HG03457 (cell line): ENCODE results near the gene ARHGAP26.

Experiments
- ATAC-seq: cut with Tn5 transposase; IDR thresholded peaks from one replicate; pipeline ENCODE4 v1.9.1; 2021; ENCODE audit warnings: moderate number of reproducible peaks; ENCODE audit not compliant: unreplicated experiment

The ARHGAP26 gene

DNA sequence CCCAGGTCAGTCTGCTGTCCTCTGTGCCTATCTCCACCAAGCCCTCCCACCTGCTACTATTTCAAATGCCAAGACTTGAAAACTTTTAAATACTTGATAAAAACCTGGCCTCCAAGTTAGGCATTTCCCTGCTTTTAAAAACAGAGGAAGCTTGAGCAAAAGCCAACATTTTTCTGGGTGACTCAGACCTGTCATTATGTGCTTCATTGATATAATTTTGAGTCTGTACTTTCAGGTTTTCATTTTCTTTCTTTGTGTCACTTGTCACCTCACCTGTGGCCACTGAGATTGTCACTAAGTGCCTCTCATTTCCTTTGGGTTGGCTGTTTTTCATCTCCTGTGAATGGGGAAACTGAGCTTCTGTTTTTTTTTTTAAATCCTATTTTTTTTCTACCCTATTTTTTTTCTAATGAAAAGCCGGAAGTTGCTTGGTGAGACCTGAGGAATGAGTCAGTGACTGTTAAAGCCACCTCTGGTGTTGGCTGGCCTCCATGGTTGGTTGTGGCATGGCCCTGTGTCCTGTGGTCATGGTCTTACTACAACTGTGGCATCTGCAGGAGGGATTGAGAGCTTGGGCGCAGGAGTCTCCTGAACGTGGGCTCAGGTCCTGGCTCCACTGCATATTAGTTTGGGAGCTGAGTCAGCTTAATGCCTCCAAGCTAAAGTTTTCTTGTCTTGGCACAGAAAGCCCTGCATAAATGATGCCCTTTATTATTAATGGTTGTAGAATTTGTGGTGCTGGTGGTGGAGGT lies 56.7 kb downstream of the ARHGAP26 start:
- ATAC-seq, result no peak

DNA sequence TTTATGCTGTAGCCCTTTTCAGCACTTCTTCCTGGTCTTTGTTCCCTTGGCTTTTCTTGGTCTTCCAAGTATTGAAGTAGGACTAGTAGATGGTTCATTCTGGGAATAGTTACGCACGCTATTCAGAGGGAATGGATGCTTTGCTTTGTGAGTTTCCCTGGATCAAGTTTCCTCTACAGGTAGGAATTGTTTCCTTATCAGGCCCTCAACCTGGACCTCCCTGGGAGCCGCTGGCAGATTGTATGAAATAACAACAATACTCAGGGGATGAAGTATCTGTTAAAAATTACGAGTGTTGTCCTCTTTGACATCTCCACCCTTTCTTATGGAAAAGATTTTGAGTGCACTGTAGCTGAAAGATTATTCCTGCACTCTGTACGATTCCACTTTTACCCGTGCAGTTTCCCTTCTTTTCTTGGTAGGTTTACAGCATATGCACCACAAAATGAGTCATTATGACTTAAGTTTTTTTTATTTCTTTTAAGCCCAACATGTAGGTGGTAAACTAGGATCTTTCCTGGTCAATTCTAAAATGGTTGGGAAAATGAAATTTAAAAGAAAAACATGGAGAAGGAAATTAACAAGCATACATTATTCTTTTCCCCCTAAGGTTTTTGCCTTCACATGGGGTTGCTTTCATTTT lies 57.9 kb downstream of the ARHGAP26 start:
- ATAC-seq, result no peak

DNA sequence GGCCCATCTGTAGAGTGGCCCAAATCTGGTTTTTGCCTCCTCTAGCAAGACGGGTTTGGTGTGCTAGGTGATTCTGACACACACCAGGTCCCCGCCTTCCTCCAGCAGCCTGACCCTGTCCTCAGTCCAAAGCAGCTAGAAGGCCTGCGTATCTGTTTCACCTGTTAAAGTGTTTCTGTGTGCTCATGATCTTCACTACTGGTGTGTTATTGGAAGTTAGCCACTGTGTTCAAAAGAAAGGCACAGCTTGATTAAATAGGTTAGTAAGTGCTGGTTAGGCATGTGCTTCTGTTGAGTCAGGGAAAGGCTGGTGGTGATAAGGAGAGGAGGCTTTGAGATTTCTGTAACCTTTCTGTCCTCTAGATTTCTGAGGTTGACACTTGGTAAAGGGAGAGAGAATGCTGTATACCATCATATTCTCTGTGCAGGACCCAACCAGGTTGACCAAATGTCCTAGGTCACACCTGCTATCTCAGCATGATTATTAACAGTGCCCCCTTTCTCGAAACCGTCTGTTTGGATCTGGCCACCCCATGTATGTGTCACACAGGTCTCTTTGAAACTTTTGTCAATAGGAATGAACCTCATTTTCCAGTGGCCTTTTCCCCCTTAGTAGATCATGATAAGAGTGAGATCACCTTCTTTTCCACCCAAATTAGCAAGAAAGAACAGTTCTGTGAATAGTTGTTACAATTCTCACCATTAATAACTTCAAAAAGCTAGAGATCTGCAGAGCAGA lies 58.8 kb downstream of the ARHGAP26 start:
- ATAC-seq, result no peak

DNA sequence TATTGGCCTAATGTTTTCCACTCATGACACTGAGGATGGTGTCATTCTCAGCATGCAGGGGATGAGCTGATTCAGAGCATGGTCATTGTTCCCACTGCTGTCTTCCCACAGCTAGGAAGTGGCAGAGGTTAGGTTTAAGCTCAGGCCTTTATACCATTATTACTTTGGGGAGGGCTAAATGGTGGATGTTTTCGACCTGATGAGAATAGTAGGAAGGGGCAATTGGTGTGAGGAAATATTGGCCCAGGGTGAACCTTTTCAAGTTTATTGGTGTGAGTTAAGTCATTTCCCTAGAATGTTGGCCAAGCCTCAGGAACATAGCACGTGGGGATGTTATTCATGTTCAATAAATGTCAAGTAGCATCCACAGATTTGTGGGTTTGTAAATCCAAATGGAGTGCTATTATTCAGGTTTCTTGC lies 59.6 kb downstream of the ARHGAP26 start:
- ATAC-seq, result no peak

DNA sequence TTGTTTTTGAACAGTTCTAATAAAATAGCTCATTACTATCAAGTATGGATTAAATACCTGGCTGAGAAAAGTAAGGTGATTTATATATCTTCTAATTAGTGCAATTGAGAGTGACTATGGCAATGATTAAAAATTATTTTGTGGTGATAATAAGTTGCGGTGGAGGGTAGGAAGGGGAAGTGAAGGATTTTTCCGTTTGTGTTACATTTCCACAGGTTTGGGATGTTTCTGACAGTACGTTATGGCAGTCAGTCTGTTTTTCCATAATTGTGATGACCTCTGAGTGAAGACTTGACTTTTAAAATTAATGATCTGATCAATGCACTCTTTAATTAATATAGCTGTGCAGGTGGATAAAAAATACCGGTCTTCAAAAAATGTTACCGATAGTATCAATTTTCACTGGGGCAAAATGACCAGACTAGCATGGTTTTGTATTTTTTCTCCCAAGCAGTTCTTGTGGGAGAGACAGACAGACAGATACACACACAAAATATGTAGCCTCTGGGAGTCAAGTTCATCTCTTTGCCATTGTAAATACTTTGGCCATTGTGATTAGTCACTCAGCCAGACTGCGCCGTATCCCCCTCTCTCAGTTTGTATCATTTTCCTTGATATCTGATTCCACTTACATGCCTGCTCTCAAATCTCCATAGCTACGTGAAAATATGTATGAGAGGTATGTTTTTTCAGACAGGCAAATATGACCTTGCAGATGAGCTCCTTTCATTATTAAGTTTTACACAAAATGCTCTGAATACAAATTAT lies 60.2 kb downstream of the ARHGAP26 start:
- ATAC-seq, result no peak

DNA sequence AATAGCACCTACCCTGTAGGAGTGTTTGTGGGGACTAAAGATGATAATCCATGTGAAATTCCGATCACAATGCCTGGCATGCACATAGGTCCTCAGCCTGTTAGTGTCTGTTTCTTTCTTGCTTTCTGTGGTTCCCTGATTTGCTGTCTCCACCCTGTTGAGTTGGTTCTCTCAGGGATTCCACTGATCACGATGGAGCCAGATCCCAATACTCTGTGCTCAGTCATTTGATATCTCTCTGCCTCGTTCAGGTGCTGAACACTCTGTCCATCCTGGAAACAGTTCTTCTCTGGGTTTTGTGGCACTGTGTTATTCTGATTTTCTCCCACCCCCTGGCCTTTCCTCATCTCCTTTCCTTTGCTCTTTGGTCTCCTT lies 60.8 kb downstream of the ARHGAP26 start:
- no peak for ATAC-seq

DNA sequence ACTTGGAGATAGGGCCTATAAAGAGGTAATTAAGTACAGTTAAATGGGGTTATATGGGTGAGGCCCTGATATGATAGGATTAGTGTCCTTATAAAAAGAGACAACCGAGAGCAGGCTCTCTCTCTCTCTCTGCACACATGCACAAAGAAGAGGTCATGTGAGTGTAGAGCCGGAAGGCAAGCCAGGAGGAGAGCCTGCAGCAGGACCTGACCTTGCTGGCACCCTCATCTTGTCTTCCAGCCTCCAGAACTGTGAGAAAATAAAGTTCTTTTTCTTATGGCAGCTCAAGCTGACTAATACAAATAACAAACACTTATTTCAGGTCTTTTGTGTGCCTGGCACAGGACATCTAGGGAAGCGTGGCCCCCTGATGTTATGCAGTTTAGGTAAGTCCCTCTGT lies 62.1 kb downstream of the ARHGAP26 start:
- ATAC-seq, result no peak

DNA sequence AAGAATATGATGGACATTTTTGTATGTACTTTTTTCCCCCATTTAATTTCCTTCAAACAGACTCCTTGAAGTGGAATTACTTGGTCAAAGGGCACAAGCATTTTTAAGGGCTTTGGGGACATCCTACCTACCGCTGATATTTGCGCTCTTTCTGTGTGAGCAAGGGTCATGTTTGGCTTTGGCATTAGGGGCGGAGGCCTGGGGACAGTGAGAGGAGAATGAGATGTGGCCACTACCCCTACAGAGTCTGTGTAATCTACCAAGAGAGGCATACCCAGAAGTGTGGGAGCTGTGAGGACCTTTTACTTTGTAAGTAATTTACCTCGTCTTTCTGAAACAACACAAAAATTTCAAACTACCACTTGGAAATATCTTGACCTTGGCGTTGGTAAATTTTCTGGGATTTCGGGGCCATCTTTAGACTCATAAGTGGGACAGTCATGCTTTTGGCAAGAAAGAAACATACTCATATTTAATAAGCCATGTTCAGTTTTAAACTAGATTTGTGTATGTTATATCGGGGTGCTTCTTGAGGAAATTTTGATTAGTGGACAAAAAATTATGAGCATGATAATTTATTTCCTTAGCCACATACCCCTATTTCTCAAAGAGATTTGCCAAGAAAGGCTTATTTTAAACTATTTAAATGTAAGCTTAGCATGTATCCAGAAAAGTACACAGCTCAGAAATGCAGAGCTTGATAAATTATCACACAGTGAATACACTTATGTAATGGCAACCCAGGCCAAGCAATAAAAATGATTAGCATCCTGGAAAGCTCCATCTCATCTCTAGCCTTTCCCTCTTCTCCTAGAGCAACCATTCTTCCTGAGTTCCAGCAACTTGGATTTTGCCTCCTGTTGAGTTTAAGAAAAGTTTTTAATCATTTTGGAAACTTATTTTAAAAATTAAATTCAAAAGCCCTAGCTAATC lies 63.6 kb downstream of the ARHGAP26 start:
- no peak for ATAC-seq

DNA sequence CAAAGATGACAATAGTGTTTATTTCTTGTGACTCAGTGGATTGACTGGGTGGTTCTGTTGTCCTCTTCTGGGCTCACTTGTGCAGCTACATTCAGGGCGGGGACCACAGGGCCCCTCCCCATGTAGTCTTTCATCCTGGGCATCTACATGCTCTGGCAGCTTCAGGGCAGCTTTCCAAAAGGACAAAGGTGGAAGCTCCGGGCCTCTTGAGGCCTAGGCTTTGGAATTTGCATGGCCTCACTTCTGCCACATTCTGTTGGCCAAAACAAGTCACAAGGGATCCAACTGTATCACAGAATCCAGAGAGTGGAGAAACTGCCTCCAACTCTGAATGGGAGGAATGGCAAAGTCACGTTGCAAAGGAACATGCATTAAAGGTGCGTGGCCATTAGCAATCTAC lies 64.3 kb downstream of the ARHGAP26 start:
- no peak for ATAC-seq

DNA sequence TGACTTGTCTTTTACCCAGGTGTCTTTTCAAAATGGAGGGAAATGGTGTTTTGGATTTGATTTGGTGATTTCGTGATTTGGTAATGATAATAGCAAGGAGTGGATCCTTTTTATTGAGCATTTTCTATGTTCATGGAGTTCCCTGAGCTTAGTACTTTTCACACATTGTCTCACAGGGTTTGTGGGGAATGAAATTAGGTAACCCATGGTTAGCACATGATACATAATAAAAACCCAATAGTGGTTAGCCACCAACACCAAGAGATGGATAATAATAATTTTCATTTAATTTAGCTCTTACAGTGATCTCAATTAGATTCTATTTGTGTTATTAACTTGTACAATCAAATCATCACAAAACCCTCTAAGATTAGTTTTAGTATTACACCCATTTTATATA lies 65.4 kb downstream of the ARHGAP26 start:
- no peak for ATAC-seq

DNA sequence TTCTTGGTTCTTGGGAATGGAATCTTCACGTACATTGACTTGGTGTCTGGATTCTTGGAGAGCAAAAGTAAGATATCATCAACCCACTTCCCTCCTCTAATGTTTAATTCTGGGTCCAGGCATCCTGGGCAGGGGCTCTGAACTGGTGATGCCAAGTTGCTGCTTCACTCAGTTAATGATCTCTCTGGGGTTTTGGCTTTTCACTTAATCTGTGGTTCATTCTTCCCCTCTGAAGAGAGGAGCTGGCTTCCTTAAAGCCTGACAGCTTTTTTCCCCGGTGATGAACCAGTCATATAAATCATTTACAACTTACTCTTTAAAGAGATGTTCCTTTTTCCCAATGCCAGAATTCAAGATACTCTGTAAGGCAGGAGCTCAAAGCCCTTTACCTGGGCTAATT lies 65.9 kb downstream of the ARHGAP26 start:
- no peak for ATAC-seq

DNA sequence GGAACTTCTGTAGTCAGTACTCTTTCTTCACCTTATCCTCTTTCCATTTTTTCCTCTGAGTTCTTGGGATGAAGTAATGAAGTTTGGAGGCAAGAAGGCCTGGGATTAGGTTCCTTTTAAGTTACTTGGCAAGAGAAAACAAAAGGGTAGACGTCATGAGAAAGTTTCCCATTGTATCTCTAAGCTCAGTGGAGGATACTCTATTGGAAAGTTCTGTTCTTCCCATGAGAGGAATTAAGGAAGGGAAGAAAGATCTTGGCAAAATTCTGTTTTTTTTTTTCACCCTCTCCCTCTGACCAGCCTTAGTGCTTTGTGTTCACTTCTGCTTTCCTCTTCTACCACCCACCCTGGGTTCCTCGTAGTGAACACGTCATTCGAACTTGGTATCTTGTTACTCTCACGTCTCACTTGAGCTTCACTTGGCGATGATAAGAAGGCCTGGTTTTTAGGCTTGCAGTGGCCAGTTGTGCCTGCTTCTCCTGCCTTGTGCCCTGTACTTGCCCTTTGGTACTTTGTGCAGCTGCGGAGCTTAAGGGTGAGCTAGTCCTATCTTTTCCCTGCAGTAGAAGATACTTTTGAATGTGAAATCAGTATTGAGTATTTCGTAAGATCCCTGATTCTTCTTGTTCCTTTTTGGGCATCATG lies 67.0 kb downstream of the ARHGAP26 start:
- no peak for ATAC-seq

DNA sequence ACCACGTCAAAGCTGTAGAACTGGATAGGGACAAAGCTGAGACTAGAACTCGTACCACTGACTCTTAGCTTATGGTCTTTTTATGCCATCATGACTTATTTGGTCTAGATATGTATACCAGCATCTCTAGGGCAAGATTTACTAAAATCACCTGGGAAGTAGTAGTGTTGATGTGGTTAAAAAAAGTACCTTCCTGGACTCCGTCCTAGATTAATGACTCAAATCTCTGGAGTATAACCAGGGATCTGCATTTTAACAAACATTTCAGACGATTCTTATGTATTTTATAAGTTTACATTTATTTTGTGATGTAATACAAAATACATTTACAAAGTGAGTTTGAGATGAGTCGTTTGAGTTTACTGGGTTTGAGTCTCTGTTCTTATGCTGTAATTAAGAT lies 68.7 kb downstream of the ARHGAP26 start:
- ATAC-seq, result no peak

DNA sequence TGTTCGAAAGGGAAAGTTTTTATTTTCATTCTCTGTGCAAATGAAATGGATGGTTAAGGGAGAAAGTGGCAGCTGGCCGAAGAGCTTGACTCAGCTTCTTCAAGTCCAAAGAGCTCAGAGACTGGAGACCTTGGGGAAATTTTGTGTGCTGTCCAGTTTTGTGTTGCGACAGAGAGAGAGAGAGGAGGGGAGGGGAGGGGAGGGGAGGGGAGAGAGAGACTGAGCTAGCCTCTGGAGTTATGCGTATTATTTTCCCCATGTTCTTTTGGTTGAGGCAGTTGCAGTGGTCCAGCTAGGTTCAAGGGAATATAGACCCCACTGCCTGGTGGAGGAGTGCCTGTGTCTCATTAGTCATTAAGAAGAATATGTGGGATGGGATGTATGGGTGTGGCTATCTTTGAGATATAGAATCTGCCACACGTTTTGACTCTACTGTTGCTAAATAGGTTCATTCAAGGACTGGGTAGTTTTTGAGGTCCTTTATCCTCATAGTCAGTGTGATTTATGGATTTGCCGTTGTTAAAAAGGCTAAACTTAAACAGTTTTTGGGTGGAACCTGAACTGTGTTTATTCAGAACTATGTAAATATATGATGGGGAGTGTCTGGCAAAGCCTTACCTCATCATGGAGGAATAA lies 69.7 kb downstream of the ARHGAP26 start:
- ATAC-seq, result no peak

DNA sequence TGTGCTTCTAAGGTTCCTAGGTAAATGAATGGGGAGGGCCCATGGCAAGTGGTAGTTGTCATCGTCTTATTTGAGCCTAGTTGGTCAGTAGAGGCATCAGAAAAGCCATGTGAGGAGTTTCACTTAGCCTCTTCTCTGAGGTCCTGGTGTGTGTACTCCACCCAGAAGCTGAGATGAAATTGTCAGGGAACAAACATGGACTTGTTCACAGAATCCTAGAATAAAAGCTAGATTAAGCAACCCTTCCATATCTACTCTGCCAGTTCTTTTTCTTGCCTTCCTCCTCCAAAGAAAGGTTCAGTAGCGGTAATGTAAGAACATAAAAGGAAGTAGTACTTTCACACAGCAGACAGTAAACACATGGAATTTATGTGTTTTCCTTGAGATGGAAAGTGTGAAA lies 70.4 kb downstream of the ARHGAP26 start:
- ATAC-seq, result no peak

DNA sequence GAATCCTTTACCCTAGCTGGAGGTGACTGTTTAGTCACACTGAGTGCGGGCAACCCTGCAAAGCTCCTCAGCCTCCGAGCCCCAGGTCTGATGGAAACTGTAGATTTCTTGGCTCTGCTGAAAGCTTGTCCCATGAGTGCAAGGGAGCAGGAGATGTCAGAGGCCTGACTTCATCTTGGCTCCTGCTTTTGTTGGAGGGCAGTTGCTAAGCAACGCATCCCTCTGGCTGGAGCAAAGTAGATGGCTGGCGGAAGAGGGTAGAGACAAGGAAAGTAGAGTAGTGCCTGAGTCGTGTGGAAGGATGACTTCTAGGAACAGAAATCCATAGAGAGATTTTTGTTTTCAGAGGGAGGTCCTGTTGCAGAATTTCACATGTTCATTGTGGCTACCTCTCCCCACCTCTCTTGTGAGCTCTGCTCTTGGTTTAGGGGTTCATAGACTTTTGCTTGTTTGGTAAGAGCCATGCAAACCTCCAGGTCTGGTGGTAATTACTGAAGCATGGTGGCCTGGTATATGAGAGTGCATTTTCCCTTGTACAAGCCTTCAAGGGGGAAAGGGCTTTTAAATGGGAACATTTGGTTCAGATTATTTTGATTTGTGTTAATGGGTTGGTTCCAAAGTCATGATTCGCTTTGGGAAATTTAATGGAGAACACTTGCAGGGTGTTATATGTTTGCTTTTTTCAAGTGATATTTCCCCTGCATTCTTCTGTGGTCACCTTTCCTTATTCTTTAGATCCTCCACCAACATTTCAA lies 71.5 kb downstream of the ARHGAP26 start:
- ATAC-seq, result no peak

DNA sequence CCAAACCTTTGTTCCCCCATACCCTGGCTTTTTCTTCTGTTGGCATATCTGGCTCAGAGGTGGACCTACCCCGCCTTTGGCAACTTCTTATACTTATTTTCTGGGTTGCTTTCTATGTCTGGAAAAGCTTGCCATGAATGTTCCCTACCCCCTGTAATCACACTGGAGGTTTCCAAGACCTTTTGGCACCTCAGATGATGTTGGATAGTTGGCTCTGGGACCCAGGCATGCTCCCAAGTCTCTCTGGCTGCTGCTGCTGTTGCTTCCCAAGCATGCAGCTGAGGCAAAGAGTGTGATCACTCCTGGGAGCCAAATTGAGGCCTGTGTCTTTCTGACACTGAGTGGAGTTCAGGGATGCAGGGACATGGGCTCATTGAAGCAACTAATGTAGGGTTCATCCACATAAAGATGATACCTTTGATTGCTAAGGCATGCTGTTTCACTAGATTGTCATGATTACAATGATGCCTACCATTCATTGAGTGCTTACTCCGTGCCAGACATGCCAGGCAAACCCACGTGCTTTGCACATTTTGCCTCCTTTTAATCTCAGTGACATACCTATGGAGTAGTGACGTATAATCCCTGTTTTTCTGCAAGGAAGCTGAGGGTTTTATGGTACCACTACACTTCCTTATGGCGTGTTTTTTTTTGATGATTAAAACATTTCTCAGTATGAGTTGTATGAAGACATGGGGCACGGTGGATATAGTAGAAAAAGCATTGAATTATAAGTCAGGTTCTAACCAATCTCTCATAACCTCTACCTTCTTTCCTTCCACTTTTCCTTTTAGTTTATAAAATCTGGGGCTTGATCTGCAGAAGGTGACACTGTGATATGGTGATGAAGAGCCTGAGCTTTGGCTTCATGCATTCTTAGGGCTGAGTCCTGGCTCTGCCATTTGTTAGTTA lies 73.1 kb downstream of the ARHGAP26 start:
- ATAC-seq, result no peak

DNA sequence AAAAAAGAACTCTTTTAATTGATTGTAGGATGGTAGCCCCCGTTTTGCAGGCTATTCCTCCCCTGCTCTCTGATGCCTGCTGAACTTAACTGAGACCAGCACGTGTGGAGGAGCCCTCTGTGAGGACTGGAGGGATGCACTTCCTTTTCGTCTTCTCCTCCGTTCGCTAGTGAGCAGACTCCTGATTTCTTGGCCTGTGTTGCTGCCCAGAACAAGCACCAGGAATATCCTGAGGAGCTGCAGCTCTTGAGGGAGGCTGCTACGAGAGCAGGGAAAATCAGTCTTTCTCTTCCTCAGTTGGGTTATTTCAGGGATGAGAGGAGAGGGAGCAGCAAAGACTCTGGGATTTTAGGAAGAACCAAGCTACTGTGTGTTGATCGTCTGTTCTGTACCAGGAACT lies 74.7 kb downstream of the ARHGAP26 start:
- no peak for ATAC-seq
